GM21786 (cell line): Measurements from ENCODE around the gene NFKBIE.
A peak's percentile ranks its signal among the peaks of the same experiment; 100 is the strongest.
"Not testable (repeated sequence)": the region's sequence is repeated elsewhere in the genome, so short reads cannot be mapped to it uniquely, and the experiment has no call there.

Source experiments
- ATAC-seq: cut with Tn5 transposase; IDR thresholded peaks from one replicate; pipeline ENCODE4 v1.9.1; 2021; ENCODE audit not compliant: unreplicated experiment

The NFKBIE gene, protein sequence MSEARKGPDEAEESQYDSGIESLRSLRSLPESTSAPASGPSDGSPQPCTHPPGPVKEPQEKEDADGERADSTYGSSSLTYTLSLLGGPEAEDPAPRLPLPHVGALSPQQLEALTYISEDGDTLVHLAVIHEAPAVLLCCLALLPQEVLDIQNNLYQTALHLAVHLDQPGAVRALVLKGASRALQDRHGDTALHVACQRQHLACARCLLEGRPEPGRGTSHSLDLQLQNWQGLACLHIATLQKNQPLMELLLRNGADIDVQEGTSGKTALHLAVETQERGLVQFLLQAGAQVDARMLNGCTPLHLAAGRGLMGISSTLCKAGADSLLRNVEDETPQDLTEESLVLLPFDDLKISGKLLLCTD

GRCh38 chr6:44265007-44265721 is at the start of gene NFKBIE:
TSS of gene NFKBIE (minus strand) at chr6:44265551. CDS start at chr6:44265346, 205 bp downstream.
- peak; percentile 26 for ATAC-seq

GRCh38 chr6:44314657-44315056 is 49.3 kb upstream of the NFKBIE start:
- ATAC-seq = not testable (repeated sequence)

DNA sequence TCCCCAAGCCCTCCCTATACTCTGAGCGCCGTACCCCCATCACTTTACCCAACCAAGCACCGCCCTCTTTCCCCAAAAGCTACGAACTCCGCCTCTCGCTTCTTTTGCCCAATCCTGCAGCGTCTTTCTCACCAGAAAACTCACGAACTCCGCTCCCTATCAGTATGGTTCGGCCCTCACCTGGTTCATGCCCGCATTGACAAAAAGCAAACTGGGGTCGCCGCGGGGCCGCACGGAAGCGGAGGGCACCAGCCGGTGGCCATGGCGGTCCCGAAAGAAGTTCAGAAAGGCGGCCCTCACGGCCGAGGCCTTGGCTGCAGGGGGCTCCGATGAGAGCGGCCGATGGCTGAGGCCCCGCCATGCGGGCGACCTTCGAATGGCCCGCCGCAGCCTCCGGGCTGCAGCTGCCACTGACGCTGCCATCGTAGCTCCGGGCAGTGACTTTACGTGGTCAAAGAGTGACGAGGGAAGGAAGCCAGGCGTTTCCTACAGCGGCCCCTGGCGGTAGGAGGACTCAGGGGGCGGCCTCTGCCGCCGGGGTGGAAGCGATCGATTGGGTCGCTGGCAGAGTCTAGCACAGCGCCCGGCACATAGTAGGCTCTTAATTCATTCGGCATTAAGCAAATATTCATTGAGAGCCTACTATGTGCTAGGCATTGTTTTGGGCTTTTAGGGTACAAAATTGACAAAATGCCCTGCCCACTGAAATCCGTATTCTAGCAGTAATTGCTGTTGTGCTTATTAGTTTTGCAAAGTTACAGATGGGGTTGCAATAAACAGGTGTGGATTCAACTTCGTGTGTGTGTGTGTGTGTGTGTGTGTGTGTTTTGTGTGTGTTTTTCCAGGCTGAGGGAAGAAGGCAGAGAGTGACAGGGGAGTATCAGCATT is 47.8 kb upstream of the NFKBIE start, which contains the start of gene AARS2:
Gene AARS2 (minus strand): TSS at position 447 of the 888 bp plus-strand sequence. CDS start 24 bp downstream, at position 423.
- peak; percentile 97 for ATAC-seq

DNA sequence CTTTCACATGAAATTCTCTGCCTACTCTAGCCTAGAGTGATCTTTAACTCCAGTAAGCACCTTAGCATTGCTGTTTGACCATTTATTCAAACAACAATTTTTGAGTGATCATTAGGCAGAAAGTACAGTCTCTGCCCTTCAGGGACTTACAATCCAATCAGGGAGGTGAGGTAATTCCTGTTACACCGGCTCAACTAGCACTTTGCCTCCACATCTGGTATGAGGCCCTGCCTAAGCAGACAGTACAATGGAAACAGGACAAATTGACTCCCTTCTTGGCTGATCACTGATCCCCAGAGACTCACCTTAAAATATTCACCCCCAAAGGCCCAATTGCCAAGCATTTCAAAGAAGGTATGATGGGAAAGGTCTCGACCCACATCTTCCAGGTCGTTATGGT is 46.4 kb upstream of the NFKBIE start:
- no peak for ATAC-seq

DNA sequence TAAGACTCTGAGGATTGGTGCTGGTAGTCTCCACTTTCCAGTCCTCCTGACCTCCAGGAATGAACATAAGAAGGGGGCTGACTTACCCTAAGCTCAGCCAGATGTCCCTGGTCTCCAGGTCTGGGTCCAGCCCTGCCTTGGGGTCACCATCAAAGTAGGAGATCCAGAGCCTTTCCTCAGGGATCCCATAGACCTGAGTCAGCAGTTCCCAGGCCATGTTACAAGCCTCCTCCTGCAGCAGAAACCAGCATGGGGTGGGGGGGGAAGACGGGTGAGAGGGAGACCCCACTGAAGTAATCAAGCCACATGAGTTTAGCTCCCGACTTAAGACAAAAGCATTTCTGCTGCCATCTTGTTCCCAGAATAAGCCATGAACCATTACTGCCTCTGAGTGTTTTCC is 46.0 kb upstream of the NFKBIE start:
- no peak for ATAC-seq

DNA sequence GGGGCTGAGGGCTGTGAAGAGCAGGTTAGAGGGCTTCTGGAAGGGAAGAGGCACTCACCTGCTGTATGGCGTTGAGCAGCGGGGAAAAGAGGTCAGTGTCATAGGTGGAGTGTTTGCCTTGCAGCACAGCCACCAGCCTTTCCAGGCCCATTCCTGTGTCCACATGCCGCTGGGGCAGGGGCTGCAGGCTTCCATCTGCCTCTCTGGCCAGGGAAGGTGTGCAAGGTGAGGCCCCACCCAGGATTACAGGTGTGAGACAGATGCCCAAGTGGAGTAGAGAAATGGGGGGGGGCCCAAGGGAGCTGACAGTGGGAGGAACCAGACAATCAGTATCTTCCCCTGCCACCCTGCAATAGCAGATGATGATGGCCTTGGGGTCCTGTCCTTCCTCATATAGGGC is 44.9 kb upstream of the NFKBIE start:
- no peak for ATAC-seq

GRCh38 chr6:44309631-44310030 is 44.3 kb upstream of the NFKBIE start:
- no peak for ATAC-seq

- no peak for ATAC-seq
Observed at GRCh38 chr6:44309092-44309491, 43.7 kb upstream of the NFKBIE start.

DNA sequence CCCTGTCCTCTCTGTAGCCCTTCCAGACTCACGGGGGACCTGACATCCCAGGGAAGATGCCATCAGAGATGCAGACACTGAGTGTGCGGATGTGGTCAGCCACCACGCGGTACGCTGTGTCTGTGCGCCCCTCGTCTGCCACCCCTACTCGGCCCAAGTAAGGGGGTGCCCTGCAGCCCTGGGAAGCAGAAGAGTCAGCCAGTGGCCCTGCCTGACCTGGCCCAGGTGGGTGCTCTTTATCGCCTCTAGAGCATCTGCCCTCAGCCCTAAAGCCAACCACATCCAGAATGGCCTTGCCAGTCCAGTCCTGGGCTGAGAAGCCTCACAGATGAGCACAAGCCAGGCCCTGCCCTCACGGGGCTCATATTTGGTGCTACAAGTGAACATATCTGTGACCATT is 41.9 kb upstream of the NFKBIE start:
- ATAC-seq = no peak

- no peak for ATAC-seq
Observed at GRCh38 chr6:44306710-44307109, 41.4 kb upstream of the NFKBIE start.

DNA sequence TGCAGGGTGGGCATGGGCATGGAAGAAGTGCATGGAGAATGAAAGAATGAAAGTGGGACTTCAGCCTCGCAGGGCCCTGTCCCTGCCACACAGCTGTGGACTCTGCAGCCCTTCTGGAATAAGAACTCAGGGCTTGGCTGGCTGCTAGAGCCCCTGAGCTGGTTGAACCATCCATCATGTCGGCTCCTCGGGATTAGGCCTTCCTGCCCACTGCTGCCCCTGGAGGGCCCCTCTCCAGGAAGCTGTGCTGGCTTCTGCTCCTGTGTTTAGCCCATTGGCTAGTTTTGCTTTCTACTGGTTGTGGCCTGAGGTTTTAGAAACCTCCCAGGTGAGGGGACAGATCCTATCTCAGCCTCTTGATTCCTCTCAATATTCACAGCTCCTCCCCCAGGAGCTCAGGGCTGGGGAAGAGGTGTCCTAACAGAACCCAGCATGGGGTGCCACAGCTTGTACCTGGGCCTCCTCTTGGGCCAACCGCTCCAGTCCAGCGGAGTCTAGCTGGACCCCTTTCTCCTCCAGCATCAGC is 39.9 kb upstream of the NFKBIE start:
- no peak for ATAC-seq

- ATAC-seq = no peak
Observed at GRCh38 chr6:44304282-44305199, 39.2 kb upstream of the NFKBIE start.

- no peak for ATAC-seq
Observed at GRCh38 chr6:44303842-44304241, 38.5 kb upstream of the NFKBIE start.

- no peak for ATAC-seq
Observed at GRCh38 chr6:44302856-44303255, 37.5 kb upstream of the NFKBIE start.

DNA sequence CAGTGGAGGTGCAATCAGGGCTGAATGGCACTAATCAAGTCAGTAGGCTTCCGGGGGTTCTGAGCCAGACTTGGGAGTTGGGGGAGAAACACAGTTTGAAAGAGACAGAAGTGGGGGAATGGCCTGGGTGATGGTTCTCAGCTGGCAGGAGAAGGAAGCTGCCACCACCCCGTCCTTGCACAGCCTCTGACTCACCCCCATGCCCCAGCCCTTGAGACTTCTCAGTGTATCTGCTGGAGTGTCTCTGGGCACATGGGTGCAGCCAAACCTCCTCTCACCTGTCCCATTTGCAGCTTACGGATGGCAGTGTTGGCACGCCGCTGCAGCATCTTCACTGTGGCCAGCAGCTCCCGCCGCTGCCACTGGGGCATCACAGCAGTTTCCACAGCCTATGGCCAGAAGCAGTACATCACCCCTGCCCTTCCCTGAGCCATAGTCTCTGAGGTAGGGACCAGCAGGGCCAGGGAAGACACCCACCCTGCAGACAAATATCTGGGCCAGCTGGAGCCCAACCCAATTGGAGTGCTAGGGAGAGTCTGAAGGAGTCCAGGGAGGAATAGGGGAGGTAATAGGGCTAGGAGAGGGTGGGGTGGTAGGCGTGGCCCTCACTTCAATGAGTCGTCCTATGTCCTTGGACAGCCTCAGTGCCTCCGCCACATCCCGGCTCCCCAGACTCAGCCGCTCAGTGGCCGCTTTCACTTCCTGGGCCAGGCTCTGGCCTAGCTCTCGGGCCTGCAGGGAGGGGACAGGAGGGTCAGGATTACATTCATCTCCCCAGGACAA is 36.6 kb upstream of the NFKBIE start:
- ATAC-seq = no peak

DNA sequence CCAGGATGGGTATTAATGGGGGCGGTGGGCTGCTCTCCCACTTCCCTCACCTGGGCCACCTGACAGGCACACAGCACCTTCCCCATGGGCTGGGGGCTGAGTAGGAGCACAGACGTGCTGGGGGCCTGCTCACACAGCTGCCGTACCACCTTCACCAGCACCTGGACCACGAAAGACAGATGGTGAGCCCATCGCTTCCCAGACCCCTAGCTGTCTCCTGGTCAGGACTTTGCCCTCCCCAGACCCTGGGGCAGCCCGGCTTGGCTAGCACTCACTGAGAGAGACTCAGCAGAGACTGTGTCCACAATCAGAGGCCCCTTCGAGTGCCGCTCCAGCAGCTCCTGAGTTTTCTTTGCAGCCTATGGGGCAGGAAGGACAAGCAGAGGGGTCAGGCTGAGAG is 35.8 kb upstream of the NFKBIE start:
- ATAC-seq = no peak

DNA sequence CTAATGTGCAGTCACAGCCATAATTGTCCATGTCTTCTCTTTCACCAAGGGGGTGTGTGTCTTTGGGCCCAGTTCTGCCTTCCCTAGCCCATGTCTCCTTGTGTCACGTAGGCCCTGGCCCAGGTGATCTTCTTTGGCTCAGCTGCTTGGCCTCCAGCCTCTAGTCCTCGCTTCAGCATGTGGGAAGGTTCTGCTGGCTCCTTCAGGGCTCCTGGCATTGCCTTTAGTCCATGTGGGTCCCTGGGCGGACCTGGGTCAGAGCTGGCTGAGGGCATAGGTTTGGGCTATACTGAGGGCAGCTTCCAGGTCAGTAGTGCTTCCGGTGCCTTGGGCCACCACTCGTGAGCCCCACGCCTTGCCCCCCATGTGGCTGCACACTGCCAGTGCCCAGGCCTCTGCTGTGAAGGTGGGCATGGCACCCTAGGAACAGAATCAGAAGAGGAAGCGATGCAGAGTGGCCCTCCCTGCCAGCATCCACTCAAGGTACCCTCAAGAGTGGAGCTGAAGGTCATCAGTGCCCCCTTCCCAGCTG is 35.0 kb upstream of the NFKBIE start:
- ATAC-seq = no peak

- no peak for ATAC-seq
Observed at GRCh38 chr6:44298864-44299263, 33.5 kb upstream of the NFKBIE start.
